Activated CD4-positive, CD25-positive, alpha-beta regulatory T cell treated with anti-CD3 and anti-CD28 coated beads, Interleukin-2, amount 50 U/mL, for 72 hours (primary cell): ENCODE results near the gene SEC62.
"Not testable (repeated sequence)": the region's sequence is repeated elsewhere in the genome, so short reads cannot be mapped to it uniquely, and the experiment has no call there.

Experiments
- DNase-seq: peaks from one replicate; pipeline ENCODE4 v3.0.0; 2021

Gene SEC62

GRCh38 chr3:170019306-170019705 is 52.7 kb downstream of the SEC62 start:
- DNase-seq: not testable (repeated sequence)

- no peak for DNase-seq
Observed at GRCh38 chr3:170021083-170021482, 54.5 kb downstream of the SEC62 start.

DNA sequence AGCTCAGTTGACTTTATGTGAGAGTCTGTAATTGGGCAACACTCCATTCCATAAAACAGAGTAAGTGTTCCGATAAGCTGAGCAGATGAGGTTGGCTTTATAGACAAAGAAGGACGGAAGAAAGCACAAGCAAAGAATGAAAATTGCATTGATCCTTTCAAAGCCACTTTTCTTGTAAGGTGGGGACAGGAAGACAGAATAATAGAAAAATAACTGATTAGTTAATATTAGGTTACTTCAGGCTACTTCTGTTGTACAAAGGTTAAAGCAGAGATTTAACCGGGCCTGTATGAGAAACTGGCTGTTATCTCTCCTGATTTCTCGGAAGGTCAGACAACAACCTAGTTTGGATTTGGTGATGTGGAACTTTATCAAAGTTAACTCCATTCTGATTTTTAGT is 55.7 kb downstream of the SEC62 start:
- DNase-seq: no peak

DNA sequence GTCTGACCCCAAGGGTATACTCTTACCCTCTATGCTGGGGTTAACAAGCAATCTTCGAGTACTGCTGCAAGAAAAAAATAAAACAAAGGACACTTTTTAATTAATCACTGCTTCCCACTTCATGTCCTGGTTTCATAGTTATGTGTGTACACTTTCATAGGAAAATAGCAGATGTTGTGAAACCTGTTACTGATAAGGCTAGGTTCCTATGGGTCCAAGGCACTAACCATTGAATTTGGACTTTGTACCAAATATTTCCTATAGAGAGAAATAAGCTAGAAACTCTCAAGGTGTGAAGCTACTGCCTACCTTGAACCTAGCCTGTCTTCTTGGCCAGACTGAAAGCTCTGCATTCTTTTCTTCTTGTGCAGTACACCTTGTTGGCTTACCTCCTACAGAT is 56.6 kb downstream of the SEC62 start:
- DNase-seq: no peak

- no peak for DNase-seq
Observed at GRCh38 chr3:170024581-170024980, 58.0 kb downstream of the SEC62 start.

- no peak for DNase-seq
Observed at GRCh38 chr3:170027233-170028102, 60.9 kb downstream of the SEC62 start.

GRCh38 chr3:170033489-170033888 is 66.9 kb downstream of the SEC62 start:
- peak; percentile 34 for DNase-seq

GRCh38 chr3:170037463-170038433 is 71.1 kb downstream of the SEC62 start, which contains the start of gene GPR160:
Gene GPR160 (plus strand): TSS chr3:170037995. CDS start chr3:170083973, 45,978 bp downstream.
- DNase-seq: peak; percentile 82

GRCh38 chr3:170038434-170039110 is 72.0 kb downstream of the SEC62 start:
- peak; percentile 32 for DNase-seq

GRCh38 chr3:170040418-170040817 is 73.8 kb downstream of the SEC62 start:
- DNase-seq: no peak

- no peak for DNase-seq
Observed at GRCh38 chr3:170043506-170043905, 76.9 kb downstream of the SEC62 start.

GRCh38 chr3:170044271-170044670 is 77.7 kb downstream of the SEC62 start:
- no peak for DNase-seq

- no peak for DNase-seq
Observed at GRCh38 chr3:170044795-170045244, 78.2 kb downstream of the SEC62 start.

GRCh38 chr3:170046269-170047132 is 79.9 kb downstream of the SEC62 start:
- DNase-seq: no peak

- no peak for DNase-seq
Observed at GRCh38 chr3:170047133-170047404, 80.5 kb downstream of the SEC62 start.
